Measurements from ENCODE around the gene CACNA1B.

GRCh38 chr9:137853392-137853995, 24.1 kb upstream of the CACNA1B start:
- TF ChIP-seq CTCF (IDR thresholded peaks at IDR 0.05) (no peak), POLR2A (IDR thresholded peaks at IDR 0.05) (no peak)
